ENCODE measurements around the gene CNNM4. TPM values are rescaled to one million over a fixed set of nuclear protein-coding genes. Genes with fewer than 3 reads are reported as not detected.
A peak's percentile ranks its signal among the peaks of the same experiment; 100 is the strongest.

CNNM4 gene
- total and polyA plus RNA-seq, 10 donors: 1.5 to 14.4 (median 7.8) TPM

GRCh38 chr2:96762529-96763311 is 2.0 kb downstream of the CNNM4 start:
- WGBS, 5 donors: 19 to 27% (median 24%) methylated on average over 15 of the region's 15 CpGs
- no peak for TF ChIP-seq POLR2A (IDR thresholded peaks at IDR 0.05)
- H3K4me3 ChIP-seq: peak overlapping the region; percentile 8 to 92 (median 60)
- H3K9me3 ChIP-seq: no peaks in the 10 kb centered on the region
- intact Hi-C loops (cut with DNase I; ENCODE audit: low total_unique reads): no loop called here
- peaks cover 36 to 88% (median 71%) of the 10 kb centered on the region in 6 donors for H3K4me1 ChIP-seq
- no peaks in the 10 kb centered on the region for H3K27me3 ChIP-seq (replicated peaks in 1 of 7)
- H3K36me3 ChIP-seq: peaks cover 0 to 4% (median 0%) of the 10 kb centered on the region in 6 donors
- DNase-seq: no peak
- H3K27ac ChIP-seq: peak overlapping the region in 6 of 8 donors; percentile 26 to 92 (median 46)

GRCh38 chr2:96763511-96764252 is 3.0 kb downstream of the CNNM4 start:
- TF ChIP-seq CTCF (IDR thresholded peaks at IDR 0.05 in 8 of 11, conservative IDR thresholded peaks at IDR 0.05 in 3 of 11): peak in 9 of 11 experiments; percentile 15 to 60 (median 50)
- no peak for TF ChIP-seq POLR2A (IDR thresholded peaks at IDR 0.05)
- Histone ChIP-seq H3K36me3 (peaks cover 0 to 4% (median 0%) of the 10 kb centered on the region in 6 donors), H3K4me1 (peaks cover 36 to 96% (median 81%) of the 10 kb centered on the region in 6 donors), H3K27ac (peak overlapping the region in 5 of 8 donors; percentile 31 to 92 (median 54)), H3K9me3 (no peaks in the 10 kb centered on the region), H3K4me3 (peak overlapping the region in 7 of 8 donors; percentile 10 to 92 (median 64)), H3K27me3 (replicated peaks in 1 of 7) (no peaks in the 10 kb centered on the region)
- intact Hi-C loops (cut with DNase I; ENCODE audit: low total_unique reads): no loop called here
- DNase-seq: no peak
- 12 to 34% (median 23%) methylated on average over 4 to 7 of the region's 7 CpGs for WGBS, 5 donors

GRCh38 chr2:96764253-96764637 is 3.5 kb downstream of the CNNM4 start:
- H3K36me3 ChIP-seq: peaks cover 0 to 4% (median 0%) of the 10 kb centered on the region in 6 donors
- H3K4me3 ChIP-seq: peak overlapping the region in 6 of 8 donors; percentile 32 to 92 (median 64)
- TF ChIP-seq POLR2A (IDR thresholded peaks at IDR 0.05): no peak
- TF ChIP-seq CTCF (IDR thresholded peaks at IDR 0.05 in 8 of 11, conservative IDR thresholded peaks at IDR 0.05 in 3 of 11): no peak
- TF ChIP-seq POLR2AphosphoS5 (IDR thresholded peaks at IDR 0.05): no peak
- H3K27me3 ChIP-seq (replicated peaks in 1 of 7): no peaks in the 10 kb centered on the region
- peaks cover 36 to 96% (median 78%) of the 10 kb centered on the region in 6 donors for H3K4me1 ChIP-seq
- H3K27ac ChIP-seq: peak overlapping the region in 4 of 8 donors; percentile 38 to 92 (median 70)
- WGBS, 5 donors: 26 to 49% (median 34%) methylated on average over 7 to 8 of the region's 8 CpGs
- no peaks in the 10 kb centered on the region for H3K9me3 ChIP-seq
- DNase-seq: peak; percentile 81
- intact Hi-C loops (cut with DNase I; ENCODE audit: low total_unique reads): no loop called here

GRCh38 chr2:96767135-96767871 is 6.6 kb downstream of the CNNM4 start:
- H3K4me1 ChIP-seq: peaks cover 22 to 85% (median 60%) of the 10 kb centered on the region in 6 donors
- DNase-seq: no peak
- peaks cover 0 to 9% (median 0%) of the 10 kb centered on the region in 6 donors for H3K36me3 ChIP-seq
- peak overlapping the region in 1 of 8 donors; percentile 31 for H3K4me3 ChIP-seq
- H3K9me3 ChIP-seq: no peaks in the 10 kb centered on the region
- H3K27me3 ChIP-seq (replicated peaks in 1 of 7): no peaks in the 10 kb centered on the region
- intact Hi-C loops (cut with DNase I; ENCODE audit: low total_unique reads): no loop called here
- WGBS, 5 donors: 92 to 97% (median 95%) methylated on average over 8 to 9 of the region's 9 CpGs
- TF ChIP-seq POLR2A (IDR thresholded peaks at IDR 0.05): no peak
- no peak for TF ChIP-seq POLR2AphosphoS5 (IDR thresholded peaks at IDR 0.05)
- TF ChIP-seq CTCF (IDR thresholded peaks at IDR 0.05 in 8 of 11, conservative IDR thresholded peaks at IDR 0.05 in 3 of 11): no peak
- H3K27ac ChIP-seq: peak overlapping the region in 5 of 8 donors; percentile 18 to 71 (median 41)
